Measurements from ENCODE around the gene KIZ.
"Not testable (repeated sequence)": the region's sequence is repeated elsewhere in the genome, so short reads cannot be mapped to it uniquely, and the experiment has no call there.

KIZ gene

GRCh38 chr20:21229163-21229562 lies 103.3 kb downstream of the KIZ start:
- DNase-seq (ENCODE audit: low read depth in 2 of 2) = no peak

DNA sequence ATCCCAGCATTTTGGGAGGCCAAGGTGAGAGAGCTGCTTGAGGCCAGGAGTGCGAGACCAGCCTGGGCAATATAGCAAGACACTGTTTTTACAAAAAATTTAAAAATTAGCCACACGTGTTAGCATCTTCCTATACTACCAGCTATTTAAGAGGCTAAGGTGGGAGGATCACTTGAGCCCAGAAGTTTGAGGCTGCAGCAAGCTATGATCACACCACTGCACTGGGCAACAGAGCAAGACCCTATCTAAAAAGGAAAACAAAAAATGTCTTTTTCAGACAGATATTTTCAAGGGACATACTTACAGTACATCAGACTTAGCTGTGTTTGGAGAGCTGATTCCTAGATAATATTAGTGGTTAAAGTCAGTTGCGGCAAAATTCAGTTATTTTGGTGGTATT lies 104.3 kb downstream of the KIZ start:
- no peak for DNase-seq (ENCODE audit: low read depth in 2 of 2)

- DNase-seq (ENCODE audit: low read depth in 2 of 2) = no peak
These were observed 104.8 kb downstream of the KIZ start for GRCh38 chr20:21230686-21231085.

GRCh38 chr20:21232546-21233280 lies 106.8 kb downstream of the KIZ start:
- no peak for DNase-seq (ENCODE audit: low read depth in 2 of 2)

DNA sequence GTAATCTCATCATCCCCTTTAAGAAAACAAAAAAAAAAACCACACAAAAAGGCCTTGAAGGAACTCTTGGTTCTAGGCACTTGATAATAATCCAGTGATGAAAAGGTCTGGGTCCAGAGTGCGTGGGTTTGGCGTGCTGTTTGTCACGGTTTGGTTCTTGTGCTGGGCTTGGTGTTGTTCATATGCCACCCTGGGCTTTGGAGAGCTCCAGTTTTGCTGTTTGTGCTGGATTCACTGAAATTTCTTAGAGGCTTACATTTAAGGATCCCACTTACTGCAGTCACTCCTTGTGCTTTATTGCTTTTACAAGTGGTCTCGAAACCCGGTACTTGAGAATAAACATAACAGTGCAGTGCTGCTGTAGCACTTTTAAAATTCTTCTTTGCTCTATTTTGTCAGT lies 108.4 kb downstream of the KIZ start:
- DNase-seq (ENCODE audit: low read depth in 2 of 2) = no peak

- no peak for DNase-seq (ENCODE audit: low read depth in 2 of 2)
These were observed 109.1 kb downstream of the KIZ start for GRCh38 chr20:21234806-21235483.

DNA sequence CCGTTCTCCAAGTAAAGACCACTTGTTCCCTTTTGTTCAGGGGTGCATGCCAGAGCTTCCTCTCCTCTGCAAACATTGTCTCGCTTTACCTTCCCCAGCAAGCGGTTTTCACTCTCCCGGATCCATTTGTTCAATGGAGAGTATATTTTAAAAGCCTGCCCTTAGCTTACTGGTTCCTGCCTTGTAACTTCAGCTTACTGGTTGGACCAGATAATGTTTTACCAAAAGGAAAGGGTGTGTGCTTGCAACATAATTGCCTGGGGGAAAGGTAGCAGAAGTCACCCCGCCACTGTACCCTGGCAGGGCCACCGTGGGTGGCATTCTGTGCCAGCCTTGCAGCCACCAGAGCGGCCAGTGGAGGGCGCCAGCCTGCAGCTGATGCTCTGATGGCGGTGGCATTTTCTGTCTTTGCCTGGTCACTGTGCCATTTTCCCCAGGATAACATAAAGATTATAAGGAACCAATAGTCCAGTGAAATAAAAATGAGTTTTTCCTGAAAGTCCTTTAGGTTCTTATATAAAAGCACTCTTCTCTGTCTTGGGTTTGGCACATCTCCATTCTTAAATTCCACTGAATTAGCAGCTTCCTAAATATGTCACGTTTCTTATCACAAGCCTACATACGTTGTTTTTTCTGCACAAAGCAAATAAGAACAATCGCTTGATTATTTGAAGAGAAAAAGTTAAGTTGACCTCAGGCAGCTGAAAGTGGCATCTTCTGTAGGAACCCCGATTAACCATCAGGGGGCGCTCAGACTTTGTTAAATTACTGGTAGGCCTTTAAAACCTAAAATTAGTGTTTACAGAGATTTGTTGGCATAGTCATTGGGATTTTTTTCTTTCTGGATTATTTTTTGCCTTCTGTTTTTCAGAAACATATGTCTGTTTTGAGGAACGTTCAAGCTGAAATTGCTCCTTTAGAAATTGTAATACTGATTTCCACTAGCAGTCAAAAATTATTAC lies 109.9 kb downstream of the KIZ start:
- DNase-seq (ENCODE audit: low read depth in 2 of 2) = peak; percentile 22 to 37

DNA sequence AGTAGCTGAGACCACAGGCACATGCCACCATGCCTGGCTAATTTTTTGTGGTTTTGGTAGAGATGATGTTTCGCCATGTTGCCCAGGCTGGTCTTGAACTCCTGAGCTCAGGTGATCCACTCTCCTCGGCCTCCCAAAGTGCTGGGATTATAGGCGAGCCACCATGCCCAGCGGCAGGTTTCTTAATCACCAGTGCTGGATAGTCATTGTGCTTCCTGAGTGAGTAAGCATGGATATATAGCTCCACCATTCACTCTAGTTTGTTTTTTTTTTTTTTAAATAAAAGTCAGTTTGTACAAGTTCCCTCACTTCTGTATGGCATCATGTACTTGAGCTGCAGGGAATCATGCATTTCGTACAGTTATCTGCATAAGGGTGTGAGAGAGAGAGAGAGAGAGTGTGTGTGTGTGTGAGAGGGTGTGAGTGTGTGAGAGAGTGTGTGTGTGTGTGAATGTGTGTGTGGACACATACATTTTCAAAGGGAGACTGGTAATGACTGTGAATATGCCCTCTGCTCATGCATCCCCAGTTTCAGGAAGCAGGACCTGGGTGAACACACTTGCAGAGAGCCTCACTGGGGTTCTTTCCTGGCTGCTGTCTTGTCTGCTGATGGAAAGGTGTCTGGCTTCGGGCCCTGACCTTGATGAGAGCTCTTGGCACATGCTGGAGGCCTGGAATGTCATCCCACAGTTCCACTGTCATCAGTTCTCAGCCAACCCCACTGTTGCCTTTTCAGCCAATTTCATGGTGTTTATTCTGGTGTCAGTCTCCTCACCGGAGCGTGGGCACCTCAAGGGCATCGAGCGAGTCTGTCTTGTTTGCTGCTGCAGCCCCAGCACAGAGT lies 112.3 kb downstream of the KIZ start:
- no peak for DNase-seq (ENCODE audit: low read depth in 2 of 2)

GRCh38 chr20:21238818-21239536 lies 113.1 kb downstream of the KIZ start:
- no peak for DNase-seq (ENCODE audit: low read depth in 2 of 2)

- no peak for DNase-seq (ENCODE audit: low read depth in 2 of 2)
These were observed 114.5 kb downstream of the KIZ start for GRCh38 chr20:21240394-21240793.

DNA sequence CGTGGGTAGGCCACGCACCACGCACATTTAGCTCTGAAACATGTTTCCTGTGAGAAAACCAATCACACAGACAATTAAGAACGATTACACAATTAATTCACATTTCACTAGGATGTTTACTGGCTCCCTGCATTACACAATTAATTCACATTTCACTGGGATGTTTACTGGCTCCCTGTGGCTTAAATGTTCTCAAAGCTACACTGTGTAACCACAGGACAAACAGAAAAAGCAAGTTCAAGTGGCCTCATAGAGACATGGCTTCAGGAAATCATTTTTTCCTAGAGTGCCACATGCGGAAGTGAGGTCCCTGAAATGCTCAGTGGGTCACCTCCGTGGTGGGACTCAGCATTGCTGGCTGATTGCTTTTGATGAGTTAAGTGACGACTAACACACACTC lies 115.5 kb downstream of the KIZ start:
- DNase-seq (ENCODE audit: low read depth in 2 of 2) = no peak

- DNase-seq (ENCODE audit: low read depth in 2 of 2) = no peak
These were observed 117.9 kb downstream of the KIZ start for GRCh38 chr20:21243811-21244210.

GRCh38 chr20:21244808-21245207 lies 118.9 kb downstream of the KIZ start:
- DNase-seq (ENCODE audit: low read depth in 2 of 2) = no peak

DNA sequence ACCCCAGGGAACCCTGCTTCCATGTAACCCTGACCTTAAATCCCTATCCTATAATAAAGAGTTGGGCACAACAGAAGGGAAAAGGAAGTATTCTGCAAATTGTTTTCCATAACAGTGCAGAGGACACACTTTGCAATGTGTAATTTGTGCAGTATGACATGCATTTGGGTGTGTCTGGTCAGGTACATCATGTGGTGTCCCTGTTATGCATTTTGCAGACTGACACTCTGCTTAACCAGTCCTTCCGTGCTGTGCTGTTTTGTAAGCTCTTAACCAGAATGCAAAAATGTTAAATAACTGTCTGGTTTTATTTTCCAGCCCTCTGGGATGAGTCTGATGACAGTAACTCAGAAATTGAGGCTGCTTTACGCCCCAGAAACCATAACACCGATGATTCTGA lies 120.3 kb downstream of the KIZ start:
- DNase-seq (ENCODE audit: low read depth in 2 of 2) = no peak

GRCh38 chr20:21247603-21248095 lies 121.8 kb downstream of the KIZ start:
- not testable (repeated sequence) for DNase-seq (ENCODE audit: low read depth in 2 of 2)

GRCh38 chr20:21251278-21251677 lies 125.4 kb downstream of the KIZ start:
- no peak for DNase-seq (ENCODE audit: low read depth in 2 of 2)

GRCh38 chr20:21257192-21257591 lies 131.3 kb downstream of the KIZ start:
- DNase-seq (ENCODE audit: low read depth in 2 of 2) = no peak

DNA sequence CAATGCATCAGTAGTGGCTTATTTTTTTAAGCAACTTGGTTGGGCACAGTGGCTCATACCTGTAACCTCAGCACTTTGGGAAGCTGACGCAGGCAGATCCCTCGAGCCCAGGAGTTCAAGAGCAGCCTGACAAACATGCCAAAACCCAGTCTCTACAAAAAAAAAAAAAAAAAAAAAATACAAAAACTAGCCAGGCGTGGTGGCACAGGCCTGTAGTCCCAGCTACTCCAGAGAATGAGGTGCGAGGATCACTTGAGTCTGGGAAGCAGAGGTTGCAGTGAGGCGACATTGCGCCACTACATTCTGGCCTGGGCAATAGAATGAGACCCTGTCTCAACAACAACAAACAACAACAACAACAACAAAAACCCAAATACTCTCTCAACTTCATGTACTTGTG lies 132.5 kb downstream of the KIZ start:
- no peak for DNase-seq (ENCODE audit: low read depth in 2 of 2)

GRCh38 chr20:21259346-21259745 lies 133.5 kb downstream of the KIZ start:
- DNase-seq (ENCODE audit: low read depth in 2 of 2) = no peak

DNA sequence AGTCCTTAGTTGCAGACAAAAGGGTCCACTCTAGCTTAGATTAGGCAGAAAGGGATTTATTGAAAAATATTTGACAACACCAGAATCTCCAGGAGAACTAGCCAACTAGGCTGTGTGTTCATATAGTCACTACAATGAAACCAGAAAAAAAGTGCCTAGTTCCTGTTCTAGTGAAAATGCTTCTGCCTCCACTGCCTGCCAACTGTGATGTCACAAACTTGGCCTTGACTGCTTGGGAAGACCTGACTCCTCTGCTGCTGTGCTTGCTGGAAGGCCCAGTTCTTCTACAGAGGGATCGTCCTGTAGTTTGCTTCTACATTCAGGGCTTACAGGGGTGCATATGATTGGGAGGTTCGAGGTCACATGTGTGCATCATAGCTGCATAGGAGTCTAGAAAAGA lies 136.9 kb downstream of the KIZ start:
- no peak for DNase-seq (ENCODE audit: low read depth in 2 of 2)
